GM12865 (cell line): Measurements from ENCODE around the gene GLIS2.

ENCODE experiments used
- DNase-seq: peaks from one replicate; pipeline ENCODE4 v3.0.0; 2010; ENCODE audit warnings: low read depth
- H3K4me3 ChIP-seq: 2 replicates; pipeline ENCODE4 v1.5.1; 2011; ENCODE audit warnings: mild to moderate bottlenecking, low read depth, low read length, control low read depth
- TF ChIP-seq, protein P1 (sequence below): IDR thresholded peaks from 2 replicates; pipeline ENCODE4 v1.5.1; 2011; ENCODE audit warnings: low read length, control low read depth, low read depth, inconsistent platforms; ENCODE audit not compliant: insufficient read depth; ENCODE audit errors: missing control alignments

GLIS2 gene

DNA sequence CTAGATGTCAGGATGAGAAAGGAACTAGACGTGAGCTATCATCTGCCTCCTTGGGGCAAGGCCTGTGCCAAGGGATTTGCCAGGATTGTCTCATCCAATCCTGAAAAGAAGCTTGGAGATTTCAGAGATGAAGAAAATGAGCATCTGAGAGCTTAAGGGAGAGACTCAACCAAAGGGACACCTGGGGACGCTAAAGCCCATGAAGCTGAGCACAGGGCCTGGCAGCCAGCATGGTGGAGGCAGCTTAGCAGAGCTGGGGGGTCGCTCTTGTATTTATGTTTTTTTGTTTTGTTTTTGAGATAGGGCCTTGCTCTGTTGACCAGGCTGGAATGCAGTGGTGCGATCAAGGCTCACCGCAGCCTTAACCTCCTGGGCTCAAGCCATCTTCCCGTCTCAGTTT, 18.4 kb upstream of the GLIS2 start:
- DNase-seq, result no peak
- no peak overlapping the region for H3K4me3 ChIP-seq
- TF ChIP-seq, protein P1, sequence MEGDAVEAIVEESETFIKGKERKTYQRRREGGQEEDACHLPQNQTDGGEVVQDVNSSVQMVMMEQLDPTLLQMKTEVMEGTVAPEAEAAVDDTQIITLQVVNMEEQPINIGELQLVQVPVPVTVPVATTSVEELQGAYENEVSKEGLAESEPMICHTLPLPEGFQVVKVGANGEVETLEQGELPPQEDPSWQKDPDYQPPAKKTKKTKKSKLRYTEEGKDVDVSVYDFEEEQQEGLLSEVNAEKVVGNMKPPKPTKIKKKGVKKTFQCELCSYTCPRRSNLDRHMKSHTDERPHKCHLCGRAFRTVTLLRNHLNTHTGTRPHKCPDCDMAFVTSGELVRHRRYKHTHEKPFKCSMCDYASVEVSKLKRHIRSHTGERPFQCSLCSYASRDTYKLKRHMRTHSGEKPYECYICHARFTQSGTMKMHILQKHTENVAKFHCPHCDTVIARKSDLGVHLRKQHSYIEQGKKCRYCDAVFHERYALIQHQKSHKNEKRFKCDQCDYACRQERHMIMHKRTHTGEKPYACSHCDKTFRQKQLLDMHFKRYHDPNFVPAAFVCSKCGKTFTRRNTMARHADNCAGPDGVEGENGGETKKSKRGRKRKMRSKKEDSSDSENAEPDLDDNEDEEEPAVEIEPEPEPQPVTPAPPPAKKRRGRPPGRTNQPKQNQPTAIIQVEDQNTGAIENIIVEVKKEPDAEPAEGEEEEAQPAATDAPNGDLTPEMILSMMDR, result no peak

DNA sequence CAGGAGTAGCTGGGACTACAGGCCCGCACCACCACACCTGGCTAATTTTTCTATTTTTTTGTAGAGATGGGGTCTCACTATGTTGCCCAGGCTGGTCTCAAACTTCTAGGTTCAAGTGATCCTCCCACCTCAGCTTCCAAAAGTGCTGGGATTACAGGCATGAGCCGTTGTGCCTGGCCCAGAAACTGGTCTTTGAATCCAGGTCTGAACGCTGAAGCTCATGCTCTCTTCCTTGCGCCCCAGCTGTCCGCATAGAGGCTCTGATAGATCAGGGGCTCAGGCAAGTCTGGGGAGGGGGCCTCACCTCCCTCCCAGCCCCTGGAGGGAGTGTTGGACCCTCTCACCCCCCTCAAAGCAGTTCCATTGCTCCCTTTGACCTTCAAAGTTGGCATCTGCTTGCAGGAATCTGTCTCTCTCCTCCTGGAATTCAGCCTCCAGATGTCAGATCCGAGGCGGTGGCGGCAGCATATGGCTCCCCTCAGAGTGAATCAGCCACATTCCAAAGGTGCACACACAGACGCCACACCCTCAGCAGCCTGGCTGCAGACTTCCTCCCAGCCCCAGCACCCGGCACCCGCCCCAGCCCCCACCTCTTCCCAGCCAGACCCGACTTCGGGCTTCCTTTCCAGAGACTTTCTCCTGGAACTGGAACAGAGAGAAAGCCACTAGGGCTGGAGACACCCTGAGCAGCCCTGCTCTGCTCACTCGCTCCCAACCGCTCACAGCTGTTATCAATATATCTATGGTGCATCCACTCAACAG, 16.9 kb upstream of the GLIS2 start:
- no peak for DNase-seq
- TF ChIP-seq, protein P1, result no peak
- no peak overlapping the region for H3K4me3 ChIP-seq

DNA sequence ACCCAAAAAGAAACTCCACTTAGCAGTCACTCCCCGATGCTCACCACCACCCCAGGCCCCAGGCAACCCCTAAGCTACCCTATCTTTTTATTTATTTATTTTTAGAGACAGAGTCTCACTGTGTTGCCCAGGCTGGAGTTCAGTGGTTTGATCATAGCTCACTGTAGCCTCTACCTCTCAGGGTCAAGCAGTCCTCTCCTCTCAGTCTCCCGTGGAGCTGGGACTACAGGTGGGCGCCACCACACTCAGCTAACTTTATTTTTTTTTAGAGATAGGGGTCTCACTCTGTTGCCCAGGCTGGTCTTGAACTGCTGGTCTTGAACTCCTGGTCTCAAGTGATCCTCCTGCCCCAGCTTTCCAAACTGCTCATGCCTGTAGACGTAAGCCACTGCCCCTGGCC, 14.7 kb upstream of the GLIS2 start:
- TF ChIP-seq, protein P1, result no peak
- no peak overlapping the region for H3K4me3 ChIP-seq
- DNase-seq, result no peak

DNA sequence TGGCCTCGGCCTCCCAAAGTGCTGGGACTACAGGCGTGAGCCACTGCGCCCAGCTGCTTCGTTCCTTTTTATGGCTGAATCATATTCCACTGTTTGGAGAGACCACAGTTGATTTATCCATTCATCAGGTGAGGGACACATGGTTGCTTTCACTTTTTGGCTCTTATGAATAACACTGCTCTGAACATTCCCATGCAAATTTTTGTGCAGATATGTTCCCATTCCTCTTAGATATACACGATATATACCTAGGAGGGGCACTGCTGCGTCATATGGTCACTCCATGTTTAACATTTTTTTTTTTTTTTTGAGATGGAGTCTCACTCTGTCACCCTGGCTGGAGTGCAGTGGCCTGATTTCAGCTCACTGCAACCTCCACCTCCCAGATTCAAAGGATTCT, 13.9 kb upstream of the GLIS2 start:
- TF ChIP-seq, protein P1, result no peak
- no peak overlapping the region for H3K4me3 ChIP-seq
- DNase-seq, result no peak

DNA sequence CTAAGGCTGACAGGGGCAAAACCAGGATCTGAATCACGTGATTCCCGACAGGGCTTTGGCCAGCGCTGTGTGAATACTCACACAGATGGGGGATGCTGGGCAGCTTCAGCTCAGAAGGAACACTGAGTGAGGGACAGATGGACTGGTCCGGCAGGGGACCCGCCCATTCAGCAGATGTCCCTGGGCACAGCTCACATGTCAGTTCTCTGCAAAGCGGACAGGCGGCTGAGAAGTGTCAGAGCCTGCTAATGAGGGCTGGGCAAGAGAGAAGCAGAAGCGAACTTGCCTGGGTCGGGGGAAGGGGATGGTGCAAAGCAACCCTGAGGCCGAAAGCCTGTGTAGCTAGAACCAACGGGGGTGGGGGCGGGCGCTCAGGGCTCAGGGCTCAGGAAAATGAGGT, 11.9 kb upstream of the GLIS2 start:
- H3K4me3 ChIP-seq, result no peak overlapping the region
- DNase-seq, result no peak
- TF ChIP-seq, protein P1, result no peak

DNA sequence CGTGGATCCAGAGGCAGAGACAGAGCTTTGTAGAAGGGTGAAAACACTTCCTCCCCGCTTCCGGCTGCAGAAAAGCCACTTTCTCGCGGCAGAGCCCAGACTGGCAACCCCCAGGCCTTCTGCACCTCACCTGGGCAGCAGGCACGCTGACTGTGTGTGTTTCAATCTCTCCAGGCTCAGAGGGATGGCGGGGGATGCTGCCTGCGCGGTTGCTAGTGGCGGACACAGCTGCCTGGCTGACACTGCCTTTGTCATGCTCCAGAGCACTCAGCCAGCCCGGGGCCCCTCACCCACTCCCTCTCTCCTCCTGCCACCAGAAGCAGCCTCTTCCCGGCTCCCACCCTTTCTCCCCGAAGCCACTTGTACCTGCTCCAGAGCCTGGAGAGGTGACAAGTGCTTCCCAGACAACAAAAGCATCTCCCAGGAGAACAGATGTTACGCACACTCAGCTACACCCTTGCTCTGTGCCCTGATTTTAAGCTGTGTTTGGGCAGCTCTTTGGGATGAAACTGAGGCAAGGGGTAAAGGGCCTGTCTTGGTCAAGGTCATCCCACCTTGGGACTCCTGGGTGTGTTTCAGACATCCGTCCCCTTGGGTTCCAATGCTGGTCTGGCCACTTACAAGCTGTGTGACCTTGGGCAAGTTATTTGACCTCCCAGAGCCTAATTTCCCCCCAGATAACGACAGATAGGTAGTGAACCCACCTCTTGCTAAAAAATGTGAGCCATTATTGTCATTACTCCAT, 9.2 kb upstream of the GLIS2 start:
- peak overlapping the region; percentile 99 for H3K4me3 ChIP-seq
- TF ChIP-seq, protein P1, result no peak
- peak; percentile 63 for DNase-seq
